ENCODE results near the gene BLTP3A.

BLTP3A gene

GRCh38 chr6:34832942-34833341 lies 41.1 kb downstream of the BLTP3A start:
- no peak for DNase-seq

GRCh38 chr6:34834789-34835518 lies 43.1 kb downstream of the BLTP3A start:
- DNase-seq, result no peak

- DNase-seq, result no peak
These were observed 44.1 kb downstream of the BLTP3A start for GRCh38 chr6:34836008-34836407.

GRCh38 chr6:34836451-34836850 lies 44.6 kb downstream of the BLTP3A start:
- no peak for DNase-seq

GRCh38 chr6:34837528-34837927 lies 45.6 kb downstream of the BLTP3A start:
- no peak for DNase-seq

- no peak for DNase-seq
These were observed 47.9 kb downstream of the BLTP3A start for GRCh38 chr6:34839666-34840352.

Measured in NCI-H524 (cell line).